ENCODE results near the gene UBE2G2.
A peak's percentile ranks its signal among the peaks of the same experiment; 100 is the strongest.

UBE2G2 gene

DNA sequence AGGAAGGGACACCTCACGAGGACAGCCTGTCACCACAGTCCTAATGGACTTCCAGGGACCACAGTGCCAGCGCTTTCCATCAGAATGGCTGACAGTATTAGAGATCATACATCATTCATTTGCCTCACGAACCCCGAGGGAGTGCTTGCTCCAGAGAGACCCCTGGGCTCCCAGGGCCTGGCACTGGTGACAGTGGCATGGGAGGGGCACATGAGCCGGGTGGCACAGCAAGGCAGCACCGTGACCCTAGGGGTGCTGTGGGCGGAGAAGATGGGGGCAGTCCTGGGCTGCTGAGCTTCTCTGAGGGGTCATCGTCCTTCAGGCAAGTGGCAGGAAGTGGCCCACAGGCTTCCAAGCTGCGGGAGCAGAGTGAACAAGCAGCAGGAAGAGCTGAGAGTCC lies 73.9 kb downstream of the UBE2G2 start:
- Histone ChIP-seq H3K9ac (ENCODE audit: insufficient read length, low read depth) (no peak overlapping the region), H3K36me3 (ENCODE audit: insufficient read depth, insufficient read length, low read length) (no peaks in the 10 kb centered on the region), H3K4me1 (ENCODE audit: insufficient read depth, insufficient read length) (peaks cover 5% of the 10 kb centered on the region), H3K4me3 (ENCODE audit: insufficient read length, low read depth) (no peak overlapping the region), H3K27me3 (ENCODE audit: insufficient read depth, insufficient read length) (peaks cover 53% of the 10 kb centered on the region), H3K9me3 (ENCODE audit: insufficient read depth, low read length) (peaks cover 6% of the 10 kb centered on the region; the same call in 1 of the 2 replicates)
- no peak for TF ChIP-seq SUZ12 (IDR thresholded peaks at IDR 0.05; ENCODE audit: extremely low read depth, insufficient read depth, insufficient read length)
- TF ChIP-seq ZNF274 (IDR thresholded peaks at IDR 0.05; ENCODE audit: low read depth, low read length), result no peak
- no peak for TF ChIP-seq YY1 (IDR thresholded peaks at IDR 0.05; ENCODE audit: insufficient read depth, insufficient read length)
- DNase-seq (ENCODE audit: low read depth, low spot score), result no peak

DNA sequence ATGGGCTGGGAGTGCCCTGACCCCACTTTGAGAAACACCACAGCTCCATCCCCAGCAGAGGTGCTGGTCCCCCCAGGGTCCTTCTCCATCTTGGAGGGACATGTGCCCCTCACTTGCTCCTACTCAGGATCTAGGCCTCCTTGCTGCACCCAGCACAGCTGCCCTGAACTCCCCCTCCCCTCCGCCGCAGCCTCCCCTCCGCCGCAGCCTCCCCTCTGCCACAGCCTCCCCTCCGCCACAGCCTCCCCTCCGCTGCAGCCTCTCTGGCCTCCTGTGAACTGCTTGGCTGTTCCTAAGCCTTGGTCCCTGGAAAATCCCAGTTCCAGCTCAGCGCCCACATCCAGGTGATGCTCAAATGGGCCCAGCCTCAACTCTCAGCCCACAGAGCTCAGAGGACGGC lies 74.3 kb downstream of the UBE2G2 start:
- no peak overlapping the region for H3K9ac ChIP-seq (ENCODE audit: insufficient read length, low read depth)
- H3K9me3 ChIP-seq (ENCODE audit: insufficient read depth, low read length), result peaks cover 6% of the 10 kb centered on the region; the same call in 1 of the 2 replicates
- TF ChIP-seq ZNF274 (IDR thresholded peaks at IDR 0.05; ENCODE audit: low read depth, low read length), result no peak
- TF ChIP-seq SUZ12 (IDR thresholded peaks at IDR 0.05; ENCODE audit: extremely low read depth, insufficient read depth, insufficient read length), result no peak
- no peak for TF ChIP-seq YY1 (IDR thresholded peaks at IDR 0.05; ENCODE audit: insufficient read depth, insufficient read length)
- no peak overlapping the region for H3K4me3 ChIP-seq (ENCODE audit: insufficient read length, low read depth)
- no peak for DNase-seq (ENCODE audit: low read depth, low spot score)
- peaks cover 9% of the 10 kb centered on the region for H3K4me1 ChIP-seq (ENCODE audit: insufficient read depth, insufficient read length)
- no peaks in the 10 kb centered on the region for H3K36me3 ChIP-seq (ENCODE audit: insufficient read depth, insufficient read length, low read length)
- H3K27me3 ChIP-seq (ENCODE audit: insufficient read depth, insufficient read length), result peaks cover 57% of the 10 kb centered on the region

DNA sequence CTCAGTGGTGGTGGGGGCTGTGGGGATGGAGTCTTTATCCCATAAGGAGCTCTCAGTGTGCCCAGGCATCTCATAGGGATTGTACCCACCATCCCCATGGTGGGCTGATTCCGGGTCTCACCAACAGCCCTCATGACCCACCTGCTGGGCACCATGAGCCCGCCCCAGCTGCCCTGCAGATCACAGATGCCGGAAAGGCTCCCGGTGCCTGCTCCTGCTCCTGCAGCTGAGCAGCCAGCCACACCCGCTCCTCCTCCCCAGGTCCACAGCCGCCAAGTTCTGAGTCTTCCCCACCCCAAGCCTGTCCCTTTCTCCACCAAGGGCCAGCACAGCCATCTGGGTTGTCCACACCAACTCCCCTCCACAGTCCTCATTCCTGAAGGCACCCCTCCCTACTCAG lies 74.8 kb downstream of the UBE2G2 start:
- Histone ChIP-seq H3K9ac (ENCODE audit: insufficient read length, low read depth) (no peak overlapping the region), H3K36me3 (ENCODE audit: insufficient read depth, insufficient read length, low read length) (no peaks in the 10 kb centered on the region), H3K4me1 (ENCODE audit: insufficient read depth, insufficient read length) (peaks cover 9% of the 10 kb centered on the region), H3K27me3 (ENCODE audit: insufficient read depth, insufficient read length) (peaks cover 57% of the 10 kb centered on the region), H3K4me3 (ENCODE audit: insufficient read length, low read depth) (no peak overlapping the region), H3K9me3 (ENCODE audit: insufficient read depth, low read length) (peaks cover 6% of the 10 kb centered on the region; the same call in 1 of the 2 replicates)
- DNase-seq (ENCODE audit: low read depth, low spot score), result no peak
- TF ChIP-seq YY1 (IDR thresholded peaks at IDR 0.05; ENCODE audit: insufficient read depth, insufficient read length) (no peak), SUZ12 (IDR thresholded peaks at IDR 0.05; ENCODE audit: extremely low read depth, insufficient read depth, insufficient read length) (no peak), ZNF274 (IDR thresholded peaks at IDR 0.05; ENCODE audit: low read depth, low read length) (no peak)

DNA sequence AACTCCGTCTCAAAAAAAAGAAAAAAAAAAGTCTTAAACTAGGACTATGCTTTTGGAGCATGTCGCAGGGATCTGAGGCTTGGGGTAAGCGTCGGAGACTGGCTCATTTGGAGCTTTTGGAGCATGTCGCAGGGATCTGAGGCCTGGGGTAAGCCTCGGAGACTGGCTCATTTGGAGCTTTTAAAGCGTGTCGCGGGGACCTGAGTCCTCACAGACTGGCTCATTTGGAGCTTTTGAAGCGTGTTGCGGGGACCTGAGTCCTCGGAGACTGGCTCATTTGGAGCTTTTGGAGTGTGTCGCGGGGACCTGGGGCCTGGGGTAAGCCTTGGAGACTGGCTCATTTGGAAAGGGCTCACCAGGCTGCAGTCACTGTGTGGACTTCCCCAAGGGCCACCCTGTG lies 76.7 kb downstream of the UBE2G2 start:
- peaks cover 63% of the 10 kb centered on the region for H3K27me3 ChIP-seq (ENCODE audit: insufficient read depth, insufficient read length)
- no peak overlapping the region for H3K4me3 ChIP-seq (ENCODE audit: insufficient read length, low read depth)
- H3K9me3 ChIP-seq (ENCODE audit: insufficient read depth, low read length), result no peaks in the 10 kb centered on the region; the same call in 1 of the 2 replicates
- DNase-seq (ENCODE audit: low read depth, low spot score), result no peak
- H3K4me1 ChIP-seq (ENCODE audit: insufficient read depth, insufficient read length), result peaks cover 6% of the 10 kb centered on the region
- no peaks in the 10 kb centered on the region for H3K36me3 ChIP-seq (ENCODE audit: insufficient read depth, insufficient read length, low read length)
- H3K9ac ChIP-seq (ENCODE audit: insufficient read length, low read depth), result no peak overlapping the region
- TF ChIP-seq YY1 (IDR thresholded peaks at IDR 0.05; ENCODE audit: insufficient read depth, insufficient read length) (no peak), ZNF274 (IDR thresholded peaks at IDR 0.05; ENCODE audit: low read depth, low read length) (no peak), SUZ12 (IDR thresholded peaks at IDR 0.05; ENCODE audit: extremely low read depth, insufficient read depth, insufficient read length) (no peak)

- DNase-seq (ENCODE audit: low read depth, low spot score), result no peak
- H3K4me3 ChIP-seq (ENCODE audit: insufficient read length, low read depth), result no peak overlapping the region
- H3K27me3 ChIP-seq (ENCODE audit: insufficient read depth, insufficient read length), result peaks cover 64% of the 10 kb centered on the region
- no peaks in the 10 kb centered on the region for H3K9me3 ChIP-seq (ENCODE audit: insufficient read depth, low read length)
- no peak for TF ChIP-seq ZNF274 (IDR thresholded peaks at IDR 0.05; ENCODE audit: low read depth, low read length)
- no peak for TF ChIP-seq YY1 (IDR thresholded peaks at IDR 0.05; ENCODE audit: insufficient read depth, insufficient read length)
- TF ChIP-seq SUZ12 (IDR thresholded peaks at IDR 0.05; ENCODE audit: extremely low read depth, insufficient read depth, insufficient read length), result no peak
- H3K36me3 ChIP-seq (ENCODE audit: insufficient read depth, insufficient read length, low read length), result no peaks in the 10 kb centered on the region
- H3K4me1 ChIP-seq (ENCODE audit: insufficient read depth, insufficient read length), result peaks cover 6% of the 10 kb centered on the region
- H3K9ac ChIP-seq (ENCODE audit: insufficient read length, low read depth), result no peak overlapping the region
Observed at GRCh38 chr21:44724196-44724595, 77.4 kb downstream of the UBE2G2 start.

GRCh38 chr21:44723177-44724131 lies 78.2 kb downstream of the UBE2G2 start:
- TF ChIP-seq YY1 (IDR thresholded peaks at IDR 0.05; ENCODE audit: insufficient read depth, insufficient read length) (no peak), SUZ12 (IDR thresholded peaks at IDR 0.05; ENCODE audit: extremely low read depth, insufficient read depth, insufficient read length) (no peak), ZNF274 (IDR thresholded peaks at IDR 0.05; ENCODE audit: low read depth, low read length) (no peak)
- peak overlapping the region; percentile 31 for H3K4me3 ChIP-seq (ENCODE audit: insufficient read length, low read depth)
- H3K27me3 ChIP-seq (ENCODE audit: insufficient read depth, insufficient read length), result peaks cover 64% of the 10 kb centered on the region
- peak overlapping the region; percentile 69 for H3K9ac ChIP-seq (ENCODE audit: insufficient read length, low read depth)
- H3K4me1 ChIP-seq (ENCODE audit: insufficient read depth, insufficient read length), result peaks cover 9% of the 10 kb centered on the region
- no peak for DNase-seq (ENCODE audit: low read depth, low spot score)
- no peaks in the 10 kb centered on the region for H3K36me3 ChIP-seq (ENCODE audit: insufficient read depth, insufficient read length, low read length)
- no peaks in the 10 kb centered on the region for H3K9me3 ChIP-seq (ENCODE audit: insufficient read depth, low read length)

- no peak for TF ChIP-seq SUZ12 (IDR thresholded peaks at IDR 0.05; ENCODE audit: extremely low read depth, insufficient read depth, insufficient read length)
- TF ChIP-seq ZNF274 (IDR thresholded peaks at IDR 0.05; ENCODE audit: low read depth, low read length), result no peak
- TF ChIP-seq YY1 (IDR thresholded peaks at IDR 0.05; ENCODE audit: insufficient read depth, insufficient read length), result no peak
- H3K4me1 ChIP-seq (ENCODE audit: insufficient read depth, insufficient read length), result peaks cover 11% of the 10 kb centered on the region
Observed at GRCh38 chr21:44722731-44723130, 78.9 kb downstream of the UBE2G2 start.

More at GRCh38 chr21:44722731-44723130, 78.9 kb downstream of the UBE2G2 start:
- Histone ChIP-seq H3K27me3 (ENCODE audit: insufficient read depth, insufficient read length) (peaks cover 62% of the 10 kb centered on the region), H3K9me3 (ENCODE audit: insufficient read depth, low read length) (no peaks in the 10 kb centered on the region), H3K36me3 (ENCODE audit: insufficient read depth, insufficient read length, low read length) (no peaks in the 10 kb centered on the region), H3K4me3 (ENCODE audit: insufficient read length, low read depth) (no peak overlapping the region), H3K9ac (ENCODE audit: insufficient read length, low read depth) (no peak overlapping the region)
- DNase-seq (ENCODE audit: low read depth, low spot score), result no peak

All from NT2/D1 (cell line).